HG02852 (cell line): ENCODE results near the gene TSEN34.
"Not testable (repeated sequence)": the region's sequence is repeated elsewhere in the genome, so short reads cannot be mapped to it uniquely, and the experiment has no call there.

Experiments
- ATAC-seq: cut with Tn5 transposase; IDR thresholded peaks from one replicate; pipeline ENCODE4 v1.9.1; 2021; ENCODE audit warnings: mild to moderate bottlenecking, moderate library complexity; ENCODE audit not compliant: unreplicated experiment

The TSEN34 gene

DNA sequence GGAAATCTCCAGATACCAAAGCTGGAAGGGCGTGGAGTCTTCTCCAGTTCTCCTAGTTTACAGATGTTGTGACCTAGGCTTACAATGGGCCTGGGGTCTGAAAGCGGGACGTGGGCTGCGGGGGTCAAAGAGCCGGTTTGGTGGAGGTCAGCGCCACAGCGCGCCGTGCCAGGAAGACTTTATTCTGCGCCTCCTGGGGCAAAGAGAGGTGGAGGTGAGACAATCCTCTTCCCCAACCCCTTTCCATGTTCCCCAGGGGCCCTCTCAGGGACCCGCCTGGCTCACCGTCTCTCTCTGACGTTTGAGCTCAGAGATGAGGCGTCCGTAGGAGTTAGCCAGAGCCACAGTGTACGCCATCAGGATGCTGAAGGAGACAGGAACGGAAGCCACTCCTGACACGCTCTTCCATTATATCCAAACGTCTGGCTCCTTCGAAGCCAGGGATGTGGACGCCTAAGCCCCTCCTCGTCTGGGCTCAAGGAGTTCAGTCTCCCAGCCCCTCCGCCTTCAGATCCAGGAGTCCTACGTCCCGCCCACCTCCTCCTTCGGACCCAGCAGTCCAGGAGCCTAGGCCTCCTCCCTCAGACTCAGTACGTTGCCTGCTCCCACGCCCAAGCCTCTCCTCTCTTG lies 30.8 kb upstream of the TSEN34 start:
- ATAC-seq, result peak; percentile 2

DNA sequence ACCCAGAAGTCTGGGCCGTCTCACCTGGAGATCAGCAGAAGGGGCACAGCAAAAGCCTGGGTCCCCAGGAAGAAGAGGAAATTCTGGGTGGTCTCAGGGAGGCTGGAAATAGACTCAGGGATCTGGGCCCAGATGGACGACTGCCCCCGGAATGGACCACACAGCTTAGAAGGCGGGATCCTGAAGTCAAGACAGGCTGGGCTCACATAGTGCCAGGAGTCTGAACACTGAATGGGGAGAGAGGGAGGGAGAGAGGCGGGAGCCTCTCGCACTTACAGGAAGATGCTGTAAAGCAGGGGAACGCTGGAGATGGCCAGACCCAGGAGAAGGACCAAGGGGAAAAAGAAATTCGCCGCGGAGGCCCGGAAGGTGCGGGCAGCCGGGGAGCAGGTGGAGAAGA lies 30.3 kb upstream of the TSEN34 start:
- no peak for ATAC-seq

DNA sequence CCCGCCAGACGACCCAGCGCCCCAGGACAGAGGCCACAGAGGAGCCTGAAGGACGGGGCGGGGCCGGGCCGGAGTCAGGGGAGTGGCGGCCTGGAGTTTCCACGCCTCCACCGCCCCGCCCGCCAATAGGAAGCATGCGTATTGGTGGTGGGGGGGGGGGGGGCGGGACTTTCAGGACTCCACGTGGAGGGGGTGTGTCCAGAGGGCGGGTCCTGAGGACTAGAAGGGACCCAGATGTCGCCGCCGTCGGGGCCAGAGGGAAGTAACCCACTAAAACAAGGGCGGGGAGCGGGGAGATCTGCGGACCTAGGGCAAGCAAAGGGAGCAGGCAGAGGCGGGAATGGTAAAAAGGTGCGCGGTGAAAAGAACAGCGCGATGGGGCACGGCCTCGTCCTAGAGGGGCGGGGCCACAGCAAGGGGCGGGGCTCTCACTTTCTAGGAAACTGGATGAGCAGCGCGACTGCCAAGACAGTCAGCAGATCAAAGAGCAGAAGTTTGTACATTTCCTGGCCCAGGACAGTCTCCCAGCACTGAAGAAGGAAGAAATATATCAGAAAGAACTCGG lies 28.8 kb upstream of the TSEN34 start:
- ATAC-seq, result no peak

DNA sequence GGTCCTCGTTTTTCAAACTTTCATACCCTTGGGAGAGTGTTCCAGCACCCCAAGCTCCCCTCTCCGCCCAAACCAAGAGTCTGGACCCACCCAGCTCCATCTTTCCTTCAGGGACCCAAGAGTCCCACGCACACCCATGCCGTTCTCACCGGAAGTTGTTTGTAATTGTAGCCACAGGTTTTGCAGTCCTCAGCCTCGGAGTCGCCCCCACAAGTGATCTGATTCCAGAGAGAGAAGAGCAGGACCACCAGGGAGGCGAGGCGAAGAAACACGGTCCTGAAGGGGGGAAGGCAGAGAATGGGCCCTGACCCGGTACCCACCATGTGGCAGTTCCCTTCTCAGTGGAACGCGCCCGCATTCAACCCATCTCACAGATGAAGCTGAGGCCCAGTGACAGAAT lies 28.2 kb upstream of the TSEN34 start:
- no peak for ATAC-seq

DNA sequence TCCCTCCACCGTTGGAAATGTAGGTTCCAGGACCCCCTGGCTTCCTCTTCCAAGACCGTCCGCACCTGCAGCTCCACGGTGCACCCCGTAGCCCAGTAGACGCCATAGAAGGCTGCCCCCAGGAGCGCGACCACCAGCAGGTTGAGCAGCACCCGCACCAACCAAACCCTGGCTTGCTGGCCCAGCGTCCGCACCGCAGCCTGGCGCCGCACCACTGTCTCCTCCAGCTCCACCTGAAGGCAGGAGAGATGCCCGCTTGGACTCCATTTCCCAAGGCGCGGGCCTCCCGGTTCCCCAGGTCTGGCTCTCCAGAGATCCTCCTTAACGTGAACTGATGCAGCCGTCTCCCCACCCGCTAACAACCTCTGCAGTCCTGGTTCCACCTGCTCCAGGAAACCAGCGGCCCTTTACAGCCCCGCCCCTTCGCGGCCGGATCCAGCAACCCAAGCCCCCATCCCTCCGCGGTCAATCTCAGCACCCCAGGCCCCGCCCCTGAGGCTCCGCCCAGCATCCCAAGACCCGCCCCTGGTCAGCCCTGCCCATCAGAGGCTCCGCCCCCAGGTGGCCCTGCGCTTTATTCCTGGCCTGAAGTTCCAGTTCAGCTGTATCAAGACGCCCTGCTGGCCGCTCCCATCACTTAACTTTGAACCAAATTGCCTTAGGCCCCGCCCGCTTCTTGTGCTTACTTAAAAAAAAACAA lies 26.6 kb upstream of the TSEN34 start:
- no peak for ATAC-seq

DNA sequence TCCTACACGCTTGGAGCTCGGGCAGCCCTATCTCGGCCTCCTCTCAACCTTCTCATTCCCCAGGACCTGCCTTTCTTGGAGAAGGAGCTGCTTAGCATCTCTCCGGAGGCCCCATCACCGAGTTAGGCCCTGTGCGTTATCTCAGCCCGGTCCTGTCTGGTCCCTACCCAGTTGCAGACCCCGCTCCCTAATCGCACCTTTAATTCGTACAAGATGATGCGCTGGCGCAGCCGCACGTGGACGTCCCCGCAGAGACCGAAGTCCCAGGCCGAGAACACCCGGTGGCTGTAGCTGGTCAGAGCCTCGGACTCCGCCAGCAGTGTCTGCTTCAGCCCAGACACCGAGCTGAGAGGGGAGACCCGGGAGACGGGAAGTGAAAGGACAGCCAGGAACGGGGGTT lies 25.9 kb upstream of the TSEN34 start:
- ATAC-seq, result no peak

DNA sequence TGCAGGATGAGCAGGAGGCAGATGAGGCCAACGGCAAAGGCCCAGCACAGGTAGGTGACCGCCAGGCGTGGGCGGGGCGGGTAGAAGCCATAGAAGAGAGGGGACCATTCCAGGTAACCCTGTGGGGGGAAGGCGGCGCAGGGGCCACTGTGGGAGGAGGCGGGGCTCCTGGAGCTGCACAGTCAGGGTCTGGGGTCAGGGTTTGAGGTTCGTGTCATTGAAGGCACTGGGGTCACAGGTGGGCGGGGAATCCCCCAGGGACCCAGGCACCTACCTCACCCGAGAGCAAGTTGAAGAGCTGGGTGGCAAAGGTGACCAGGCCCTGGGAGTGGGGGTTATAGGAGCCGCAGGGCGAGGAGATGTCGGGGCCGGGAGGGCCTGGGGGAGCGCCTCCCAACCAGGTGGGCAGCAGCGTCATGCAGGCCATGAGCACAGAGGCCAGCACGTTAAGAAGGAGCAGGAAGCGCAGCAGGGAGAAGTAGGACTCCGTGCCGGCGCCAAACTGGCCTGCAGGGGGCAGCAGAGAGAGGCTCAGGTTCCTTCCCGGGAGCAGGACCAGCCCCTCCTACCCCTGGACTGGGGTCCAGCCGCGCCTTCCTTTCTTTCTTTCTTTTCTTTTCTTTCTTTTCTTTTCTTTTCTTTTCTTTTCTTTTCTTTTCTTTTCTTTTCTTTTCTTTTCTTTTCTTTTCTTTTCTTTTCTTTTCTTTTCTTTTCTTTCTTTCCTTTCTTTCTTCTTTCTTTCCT lies 22.8 kb upstream of the TSEN34 start:
- ATAC-seq, result no peak

DNA sequence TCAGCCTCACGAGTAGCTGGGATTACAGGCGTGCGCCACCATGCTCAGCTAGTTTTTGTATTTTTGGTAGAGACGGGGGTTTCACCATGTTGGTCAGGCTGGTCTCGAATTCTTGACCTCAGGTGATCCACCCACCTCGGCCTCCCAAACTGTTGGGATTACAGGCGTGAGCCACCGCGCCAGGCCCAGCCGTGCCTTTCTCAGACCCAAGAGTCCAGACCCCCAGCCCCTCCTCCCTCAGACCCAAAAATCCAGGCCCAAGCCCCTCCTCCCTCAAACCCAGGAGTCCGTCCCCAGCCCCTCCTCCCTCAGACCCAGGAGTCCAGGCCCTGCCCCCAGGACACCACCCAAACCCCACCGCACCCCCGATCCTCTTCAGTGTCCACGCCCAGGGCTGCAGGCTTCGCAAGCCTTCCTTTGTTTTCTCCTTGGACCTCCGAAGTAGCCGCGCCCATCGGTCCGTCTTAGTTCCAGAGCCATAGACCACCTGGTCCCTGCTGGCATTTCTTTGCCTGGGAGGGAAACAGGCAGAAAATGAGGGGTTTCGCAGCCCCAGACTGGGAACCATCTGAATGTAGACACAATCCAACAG lies 21.9 kb upstream of the TSEN34 start:
- no peak for ATAC-seq

DNA sequence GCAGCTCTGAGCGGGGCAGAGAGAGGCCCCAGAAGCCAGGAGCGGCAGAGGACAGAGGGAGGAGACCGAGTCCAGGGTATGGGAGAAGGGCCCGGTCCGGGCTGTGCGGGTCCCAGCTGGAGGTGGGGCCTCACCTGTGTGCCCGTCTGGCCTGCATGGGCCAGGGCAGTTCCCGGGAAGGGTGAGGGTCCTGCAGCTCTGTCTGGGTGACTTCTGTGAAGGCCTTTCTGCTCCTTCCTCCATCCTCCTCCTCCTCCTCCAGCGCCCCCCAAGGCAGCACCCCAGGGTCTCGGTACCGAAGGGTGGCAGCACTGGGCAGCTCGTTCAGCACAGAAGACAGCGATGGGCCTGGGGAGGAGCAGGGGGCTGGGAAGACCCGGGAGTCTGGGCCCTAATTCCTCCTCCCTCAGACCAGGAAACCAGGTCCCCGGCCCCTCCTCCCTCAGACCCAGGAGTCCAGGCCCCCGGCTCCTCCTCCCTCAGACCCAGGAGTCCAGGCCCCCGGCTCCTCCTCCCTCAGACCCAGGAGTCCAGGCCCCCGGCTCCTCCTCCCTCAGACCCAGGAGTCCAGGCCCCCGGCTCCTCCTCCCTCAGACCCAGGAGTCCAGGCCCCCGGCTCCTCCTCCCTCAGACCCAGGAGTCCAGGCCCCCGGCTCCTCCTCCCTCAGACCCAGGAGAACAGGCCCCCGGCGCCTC lies 19.2 kb upstream of the TSEN34 start:
- not testable (repeated sequence) for ATAC-seq

DNA sequence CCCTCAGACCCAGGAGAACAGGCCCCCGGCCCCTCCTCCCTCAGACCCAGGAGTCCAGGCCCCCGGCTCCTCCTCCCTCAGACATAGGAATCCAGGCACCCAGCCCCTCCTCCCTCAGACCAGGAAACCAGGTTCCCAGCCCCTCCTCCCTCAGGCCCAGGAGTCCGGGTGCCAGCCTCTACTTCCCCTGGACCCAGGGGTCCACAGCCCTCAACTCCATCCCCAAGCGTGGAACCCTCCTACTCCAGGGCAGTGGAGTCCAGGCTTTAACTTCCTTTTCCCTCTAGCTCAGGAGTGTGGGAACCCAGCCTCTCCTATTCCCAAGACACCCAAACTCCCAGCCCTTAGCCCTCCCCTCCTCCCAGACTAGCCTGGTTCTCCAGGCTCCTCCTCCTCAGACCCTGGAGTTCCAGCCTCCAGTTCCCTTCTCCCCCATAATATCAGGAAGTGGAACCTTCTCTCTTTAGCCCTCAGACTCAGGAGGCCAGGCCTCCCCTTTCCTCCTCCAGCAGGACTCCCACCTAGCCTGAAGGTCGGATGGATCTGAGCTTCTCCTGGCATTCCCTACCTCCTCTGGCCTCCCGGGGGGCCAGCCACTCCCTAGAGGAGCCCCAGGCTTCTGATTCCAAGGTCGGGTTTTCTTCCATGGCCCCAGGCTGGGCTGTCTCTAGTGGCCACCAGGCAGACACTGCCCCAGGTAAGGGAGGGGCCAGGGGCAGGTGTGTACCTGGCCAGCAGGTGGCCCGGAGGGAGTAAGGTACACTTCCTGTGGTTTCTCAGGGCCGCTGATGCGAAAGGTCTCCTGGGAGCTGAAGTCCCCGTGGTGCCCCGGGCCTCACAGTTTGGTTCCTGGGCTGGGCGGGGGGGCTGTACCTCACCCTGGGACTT lies 18.4 kb upstream of the TSEN34 start, which contains the start of gene TMC4:
Gene TMC4 (minus strand): TSS at position 690 of the 888 bp plus-strand sequence. CDS start 43 bp downstream, at position 647.
- no peak for ATAC-seq

DNA sequence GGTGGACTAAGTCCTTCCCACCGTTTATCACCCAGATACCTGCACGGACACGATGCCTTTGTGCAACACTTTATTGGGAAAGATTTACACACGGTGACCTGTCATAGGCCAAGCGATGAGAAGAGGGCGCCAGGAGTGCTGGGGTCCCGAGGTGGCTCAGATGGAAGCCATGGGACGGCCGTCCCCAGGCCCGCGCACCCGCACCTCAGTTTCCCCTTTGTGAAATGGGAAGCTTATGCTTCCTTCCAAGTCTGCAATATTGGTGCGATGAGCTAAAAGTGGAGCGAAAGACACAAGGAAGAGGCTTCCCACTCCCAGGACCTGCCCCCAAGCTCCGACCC lies 17.8 kb upstream of the TSEN34 start:
- ATAC-seq, result no peak

DNA sequence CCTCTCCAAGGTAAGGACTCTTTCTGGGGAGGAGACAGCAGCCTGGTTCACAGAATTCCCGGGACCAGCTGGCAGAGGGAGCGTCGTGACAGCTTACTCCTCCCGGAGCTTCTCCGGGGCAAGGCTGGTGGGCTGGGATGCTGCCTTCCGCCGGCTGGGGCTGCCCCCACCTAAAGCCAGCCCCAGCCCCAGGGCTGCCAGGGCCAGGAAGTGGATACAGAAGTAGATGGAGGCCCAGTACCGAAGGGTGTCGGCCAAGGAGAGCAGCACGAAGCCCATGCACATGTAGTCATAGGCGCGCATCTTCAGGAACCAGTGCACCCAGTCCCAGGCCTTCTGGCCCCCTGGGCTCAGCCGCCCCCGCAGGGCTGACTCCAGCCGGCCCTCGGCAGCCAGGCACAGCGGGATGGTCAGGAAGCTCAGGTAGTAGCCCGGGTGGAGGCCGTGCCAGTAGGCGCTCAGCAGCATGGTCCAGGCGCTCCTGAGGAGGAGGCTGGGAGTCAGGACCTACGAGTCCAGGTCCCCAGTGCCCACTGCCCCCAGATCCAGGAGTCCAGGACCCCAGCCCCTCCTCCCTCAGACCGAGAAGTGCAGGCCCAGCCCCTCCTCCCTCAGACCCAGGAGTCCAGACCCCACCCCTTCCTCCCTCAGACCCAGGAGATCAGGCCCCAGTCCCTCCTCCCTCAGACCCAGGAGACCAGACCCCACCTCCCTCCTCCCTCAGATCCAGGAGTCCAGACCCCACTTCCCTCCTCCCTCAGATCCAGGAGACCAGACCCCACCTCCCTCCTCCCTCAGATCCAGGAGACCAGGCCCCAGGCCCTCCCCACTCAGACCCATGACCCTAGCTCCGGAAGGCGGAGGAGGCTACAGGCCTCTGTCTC lies 16.9 kb upstream of the TSEN34 start:
- no peak for ATAC-seq

DNA sequence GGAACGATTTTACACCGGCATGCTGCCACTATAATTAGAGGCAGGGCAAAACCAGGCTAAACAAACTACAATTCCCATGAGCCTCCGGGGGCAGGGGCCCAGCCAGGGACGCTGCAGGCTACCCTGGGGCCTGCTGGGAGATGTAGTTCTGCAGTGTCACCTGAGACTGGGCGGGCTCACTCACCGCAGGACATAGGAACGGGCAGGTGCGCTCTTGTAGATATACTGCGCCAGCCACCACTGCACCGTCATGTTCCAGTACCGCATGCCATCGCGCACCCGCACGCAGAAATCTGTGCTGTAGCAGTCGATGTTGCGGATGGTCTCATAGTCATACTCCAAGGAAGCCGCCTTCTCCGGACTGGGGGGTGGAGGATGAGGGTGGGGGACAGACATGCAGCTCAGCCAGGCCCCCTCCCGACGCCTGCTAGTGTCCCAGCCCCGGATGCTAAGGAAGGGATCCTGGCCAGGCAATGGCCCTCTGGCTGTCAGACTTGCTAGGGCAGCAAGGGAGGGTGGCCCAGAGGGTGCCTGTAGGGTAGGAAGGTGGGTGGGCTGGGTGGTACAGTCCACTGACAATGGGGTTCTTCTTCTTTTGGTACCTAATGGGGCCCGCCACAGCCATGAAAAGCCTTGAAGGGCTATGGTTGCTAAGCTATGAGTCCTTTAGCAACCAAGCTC lies 12.4 kb upstream of the TSEN34 start:
- ATAC-seq, result no peak

DNA sequence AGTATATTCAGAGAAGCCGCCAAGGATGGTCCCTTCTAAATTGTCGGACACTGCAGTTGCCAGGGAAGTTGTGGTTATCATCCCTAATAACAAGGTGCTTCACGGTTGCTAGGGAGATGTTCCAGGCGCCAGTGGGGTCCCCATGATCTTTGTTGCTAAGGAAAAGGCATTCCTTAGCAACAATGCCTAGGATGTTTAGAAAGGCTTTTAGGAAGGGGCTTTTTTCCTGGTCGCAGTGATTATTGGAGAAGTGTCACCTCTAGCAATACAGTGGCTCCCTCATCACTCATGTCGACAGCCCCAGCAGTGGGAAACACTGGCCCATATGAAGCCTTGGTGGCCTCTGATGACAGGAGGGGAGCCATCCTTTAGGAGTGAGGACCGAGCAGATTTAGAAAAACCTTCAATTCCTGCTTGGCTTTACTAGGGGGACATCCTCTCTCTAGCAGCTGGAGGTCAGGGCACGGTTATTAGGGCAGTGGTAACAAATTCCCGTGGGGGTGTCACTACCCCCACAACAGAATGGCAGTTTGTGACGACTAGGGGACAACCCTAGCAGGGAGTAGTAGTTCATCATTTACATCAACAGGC lies 11.8 kb upstream of the TSEN34 start:
- no peak for ATAC-seq

DNA sequence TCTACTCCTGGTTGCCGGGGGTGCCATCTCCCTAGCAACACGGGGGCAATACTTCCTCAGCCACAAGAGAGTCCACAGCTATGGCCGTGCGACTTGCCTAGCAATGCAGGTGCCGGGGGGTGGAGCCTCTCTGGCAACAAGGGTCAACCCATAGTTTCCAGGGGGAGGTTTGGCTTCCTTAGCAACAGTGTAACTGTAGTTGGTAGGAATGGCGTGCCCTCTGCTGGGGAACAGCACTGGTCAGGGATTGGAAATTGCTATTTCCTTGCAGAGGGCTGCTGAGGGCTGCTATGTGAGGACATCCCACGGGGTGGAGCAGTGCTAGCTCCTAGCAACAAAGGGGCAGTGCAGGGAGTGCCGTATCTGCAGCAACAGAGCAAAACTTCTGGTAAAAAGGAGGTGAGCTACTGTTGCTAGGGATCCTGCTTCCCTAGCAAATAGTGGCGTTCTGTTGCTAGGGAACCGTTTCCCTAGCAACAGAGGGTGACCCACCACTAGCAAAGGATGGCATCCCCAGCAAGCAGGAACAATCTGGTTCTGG lies 11.1 kb upstream of the TSEN34 start:
- ATAC-seq, result no peak

DNA sequence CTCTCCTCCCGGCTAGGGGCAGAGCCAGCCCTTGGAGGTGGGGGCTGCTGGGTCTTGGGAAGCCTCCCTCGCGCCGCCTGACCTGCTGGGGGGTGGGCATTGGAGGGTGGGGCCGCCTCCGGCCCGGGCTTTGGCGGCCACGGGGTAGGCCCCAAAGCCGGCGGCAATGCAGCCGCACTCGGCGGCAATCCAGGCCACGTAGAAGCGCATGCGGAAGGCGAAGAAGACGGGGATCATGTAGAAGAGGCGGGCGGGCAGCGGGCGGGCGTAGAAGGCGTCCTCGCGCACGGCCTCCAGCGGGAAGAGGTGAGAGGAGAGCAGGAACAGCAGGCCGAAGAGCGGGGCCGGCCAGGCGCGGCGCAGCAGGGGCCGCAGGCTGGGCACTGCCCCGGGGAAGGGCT lies 10.4 kb upstream of the TSEN34 start:
- ATAC-seq, result no peak

DNA sequence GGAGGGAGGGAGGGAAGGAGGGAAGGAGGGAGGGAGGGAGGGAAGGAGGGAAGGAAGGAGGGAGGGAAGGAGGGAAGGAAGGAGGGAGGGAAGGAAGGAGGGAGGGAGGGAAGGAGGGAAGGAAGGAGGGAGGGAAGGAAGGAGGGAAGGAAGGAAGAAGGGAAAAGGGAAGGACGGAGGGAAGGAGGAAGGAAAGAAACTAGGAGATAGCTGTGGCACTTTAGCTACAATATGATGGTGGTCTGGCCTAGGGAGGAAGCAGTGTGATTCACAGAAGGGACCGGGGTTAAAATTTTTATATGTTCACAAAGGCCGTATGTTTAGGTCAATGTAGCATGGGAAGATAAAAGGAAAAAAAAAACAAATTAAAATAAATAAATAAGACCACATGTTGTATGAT lies 9.2 kb upstream of the TSEN34 start:
- not testable (repeated sequence) for ATAC-seq

DNA sequence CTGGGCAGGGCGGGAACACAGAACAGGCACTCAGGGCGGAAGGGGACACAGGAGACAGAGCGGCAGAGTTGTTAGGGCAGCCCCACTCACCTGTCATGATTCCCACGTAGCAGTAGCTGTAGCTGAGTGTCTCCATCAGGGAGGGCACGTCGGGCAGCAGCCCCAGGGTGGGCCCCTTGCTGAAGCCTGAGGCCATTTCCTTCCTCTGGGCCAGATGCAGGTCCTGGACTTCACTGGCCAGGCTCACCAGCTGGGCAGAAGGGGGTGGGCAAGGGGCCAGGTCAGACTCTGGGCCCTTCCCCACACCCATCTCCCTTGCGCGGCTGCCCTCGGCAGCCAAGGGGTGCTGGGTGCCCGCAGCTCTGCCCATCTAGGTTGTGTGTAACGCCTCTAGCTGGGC lies 7.7 kb upstream of the TSEN34 start:
- no peak for ATAC-seq
